ENCODE data around the gene B3GAT3.
"Not testable (repeated sequence)": the region's sequence is repeated elsewhere in the genome, so short reads cannot be mapped to it uniquely, and the experiment has no call there.

The B3GAT3 gene

DNA sequence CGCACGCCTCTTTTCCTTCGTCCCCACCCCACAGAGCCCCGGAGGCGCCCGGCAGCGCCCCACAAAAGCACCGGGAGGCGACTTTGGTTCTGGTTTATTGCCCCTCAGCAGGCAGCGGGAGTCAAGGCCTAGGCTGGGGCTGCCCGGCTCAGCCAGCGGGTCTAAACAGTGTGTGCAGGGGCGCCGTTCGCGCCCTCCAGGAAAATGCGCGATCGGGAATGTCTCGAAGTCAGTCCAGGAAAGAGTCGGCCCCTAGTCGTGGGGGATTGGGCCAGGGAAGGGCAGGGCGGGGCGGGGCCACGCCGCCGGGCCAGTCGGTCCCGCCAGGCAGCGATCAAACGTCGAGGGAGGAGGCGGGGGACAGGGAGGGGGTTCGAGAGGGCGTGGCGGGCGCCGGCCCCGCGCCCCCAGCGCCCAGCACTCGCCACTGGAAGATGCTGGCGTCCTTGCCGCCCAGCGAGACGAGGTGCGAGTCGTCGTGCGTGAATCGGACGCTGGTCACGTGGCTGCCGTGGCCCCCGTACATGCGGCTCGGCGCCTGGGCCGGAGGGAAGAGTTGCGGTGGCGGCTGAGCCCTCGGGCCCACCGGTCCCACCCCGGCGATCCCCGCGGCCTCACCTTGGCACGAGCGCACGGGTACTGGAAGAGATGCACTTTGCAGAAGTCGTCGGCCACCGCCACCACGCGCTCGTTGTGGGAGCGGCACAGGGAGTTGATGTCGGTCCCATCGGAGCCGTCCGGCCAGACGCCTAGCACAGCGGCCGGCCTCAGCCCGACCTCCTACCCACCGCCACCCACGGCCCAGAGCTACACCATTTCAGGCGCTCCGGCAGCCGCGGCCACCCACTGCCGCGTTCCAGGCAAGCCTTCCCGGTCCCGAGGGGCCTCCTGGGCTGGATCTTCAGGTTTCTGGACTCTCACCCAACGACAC lies 19.4 kb downstream of the B3GAT3 start:
- DNase-seq = peak in 1 of 2 experiments; percentile 96

DNA sequence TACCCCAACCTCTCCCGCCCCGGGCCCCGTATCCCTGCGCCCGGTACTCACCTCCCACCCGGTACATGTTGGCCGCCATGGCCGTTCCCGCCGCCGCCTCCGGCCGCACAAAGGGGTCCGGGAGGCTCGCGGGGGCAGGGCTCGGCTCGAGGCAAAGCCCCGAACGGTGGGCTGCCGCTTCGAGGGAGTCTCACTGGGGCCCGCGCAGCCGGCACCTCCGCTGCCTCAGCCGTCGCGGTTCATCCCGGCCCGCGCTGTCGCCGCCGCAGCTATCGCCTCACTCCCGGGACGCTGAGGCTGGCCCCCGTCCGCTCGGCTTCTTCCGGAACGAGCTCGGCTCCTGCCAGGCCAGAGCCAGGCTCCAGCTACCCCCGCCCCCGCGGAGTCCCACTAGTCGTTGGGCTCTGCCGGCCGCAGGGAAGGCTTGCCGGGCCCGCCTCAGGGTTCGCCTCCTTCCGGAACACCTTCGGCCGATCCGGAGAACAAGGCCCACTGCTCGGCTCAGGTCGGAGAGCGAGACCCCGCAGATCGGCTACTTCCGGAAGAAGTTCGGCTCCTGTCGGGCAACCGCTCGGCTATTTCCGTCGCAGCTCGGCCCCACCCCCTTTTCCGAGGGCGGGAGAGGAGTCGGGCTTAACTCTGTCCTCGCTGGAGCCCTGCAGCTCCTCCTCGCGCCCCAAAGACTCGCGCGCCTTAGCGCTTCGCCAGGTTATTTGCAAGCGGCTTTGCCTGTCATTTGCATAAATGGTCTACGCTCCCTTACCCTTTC lies 20.2 kb downstream of the B3GAT3 start, which contains the start of gene MTA2:
Gene MTA2 (minus strand): TSS at position 494 of the 769 bp plus-strand sequence. CDS start 415 bp downstream, at position 79.
- DNase-seq = peak; percentile 99 to 100

DNA sequence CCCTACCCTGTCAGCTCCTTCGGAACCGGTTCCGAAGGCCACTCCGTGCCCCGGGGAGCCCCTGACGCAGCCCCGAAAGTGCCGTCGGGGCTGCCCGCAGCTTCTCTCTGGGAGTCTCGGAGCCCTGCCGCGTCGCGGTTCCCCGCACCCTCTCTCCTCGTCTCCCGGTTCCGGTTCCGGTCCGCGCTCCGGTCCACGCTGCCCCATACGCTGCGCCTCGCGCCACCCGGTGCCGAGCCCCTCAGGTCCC lies 20.7 kb downstream of the B3GAT3 start:
- no peak for DNase-seq

GRCh38 chr11:62600367-62601121 lies 21.2 kb downstream of the B3GAT3 start:
- DNase-seq = peak in 1 of 2 experiments; percentile 47

- peak in 1 of 2 experiments; percentile 30 for DNase-seq
These were observed 21.9 kb downstream of the B3GAT3 start for GRCh38 chr11:62599901-62600300.

DNA sequence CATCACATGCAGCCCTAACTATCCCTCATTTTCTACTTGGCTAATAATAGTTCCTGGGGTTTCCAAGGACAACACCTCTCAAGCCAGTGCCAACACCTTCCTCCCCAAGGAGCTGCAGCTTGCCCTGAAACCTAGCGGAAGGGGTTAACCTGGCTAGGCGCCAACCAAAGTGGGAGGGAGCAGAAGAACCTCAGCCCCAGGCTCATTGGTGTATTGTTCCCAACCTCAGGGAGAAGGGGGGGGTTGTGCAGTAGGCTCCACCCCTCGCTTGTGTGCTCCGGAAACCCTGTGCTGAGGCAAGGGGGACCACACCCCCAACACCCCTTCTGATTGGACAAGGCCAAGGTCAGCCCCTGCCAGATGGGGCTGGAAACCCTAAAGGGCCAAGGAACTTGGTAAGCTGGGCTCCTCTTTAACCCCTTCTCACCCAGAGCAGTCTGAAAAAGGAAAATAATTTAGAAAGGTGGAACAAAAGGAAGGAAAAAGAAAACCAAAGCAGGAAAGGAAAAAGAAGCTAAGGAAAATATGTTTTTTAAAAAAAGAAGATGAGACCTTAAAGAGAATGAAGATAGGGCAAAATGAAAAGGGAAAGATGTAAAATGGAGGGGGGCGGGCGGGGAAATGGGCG lies 22.6 kb downstream of the B3GAT3 start:
- DNase-seq = peak; percentile 99 to 100

DNA sequence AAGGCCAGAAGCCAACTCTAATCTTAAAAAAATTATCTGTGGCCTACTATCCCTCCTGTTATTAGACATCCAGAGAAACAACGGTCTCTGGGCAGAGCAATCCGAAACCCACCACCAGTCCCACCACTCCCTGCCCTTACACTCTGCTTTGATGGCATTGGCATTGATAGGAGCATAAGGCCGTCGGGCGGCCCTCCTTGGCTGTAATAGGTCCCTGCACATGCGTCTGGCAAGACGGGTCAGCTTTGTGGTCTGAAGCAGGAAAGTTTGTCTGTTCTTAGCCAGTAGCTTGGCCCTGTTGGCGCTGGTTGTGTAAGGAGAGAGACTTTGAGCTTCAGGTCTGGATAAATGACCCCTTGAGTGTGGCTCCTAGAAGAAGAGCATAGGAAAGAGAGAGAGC lies 26.7 kb downstream of the B3GAT3 start:
- no peak for DNase-seq

DNA sequence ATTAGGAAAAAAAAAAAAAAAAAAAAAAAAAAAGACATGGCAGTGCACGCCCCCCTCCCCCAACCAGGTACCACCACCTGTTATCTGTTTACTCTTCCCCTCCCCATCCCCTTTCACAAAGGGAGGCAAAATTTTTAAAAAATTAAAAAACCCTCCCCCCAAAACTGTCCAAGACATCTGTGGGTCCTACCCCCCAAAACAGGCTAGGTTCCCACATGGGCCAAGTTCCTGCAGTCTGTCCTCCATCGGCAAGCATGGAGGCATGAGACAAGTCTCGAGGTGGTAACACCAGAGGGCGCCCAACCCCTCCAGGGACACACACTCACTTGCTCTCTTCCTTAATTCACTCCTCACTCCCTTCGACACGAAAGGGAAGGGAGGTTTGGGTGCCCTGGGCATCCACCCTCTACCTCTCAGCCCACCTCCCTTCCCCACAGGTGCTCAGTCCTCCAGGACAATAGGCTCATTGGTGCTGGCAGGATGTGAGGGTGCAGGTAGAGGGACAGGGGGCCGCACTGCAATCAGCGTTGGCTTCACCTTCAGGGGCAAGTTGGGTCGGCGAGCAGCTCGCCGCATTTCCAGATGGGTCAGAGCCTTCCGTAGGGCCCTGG lies 28.2 kb downstream of the B3GAT3 start:
- peak; percentile 79 to 94 for DNase-seq

DNA sequence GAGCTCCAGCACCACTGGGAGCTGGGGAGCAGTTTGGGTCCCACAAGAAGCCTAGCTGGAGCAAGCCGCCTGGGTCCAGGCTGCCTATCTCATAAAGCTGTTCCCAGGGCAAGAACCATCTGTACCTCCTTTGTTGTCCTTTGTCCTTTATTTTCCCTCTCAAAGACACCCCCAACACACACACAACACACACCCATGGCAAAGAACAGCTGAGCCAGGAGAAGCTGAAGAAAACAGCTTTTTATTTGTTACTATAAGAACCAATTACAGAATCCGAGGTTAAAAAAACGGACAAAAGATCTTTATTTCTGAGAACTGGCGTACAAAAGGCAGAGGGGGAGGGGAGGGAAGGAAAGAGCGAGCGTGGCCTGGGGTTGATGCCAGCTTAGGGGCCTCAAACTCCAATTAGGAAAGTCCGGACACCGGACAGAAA lies 28.8 kb downstream of the B3GAT3 start:
- no peak for DNase-seq

DNA sequence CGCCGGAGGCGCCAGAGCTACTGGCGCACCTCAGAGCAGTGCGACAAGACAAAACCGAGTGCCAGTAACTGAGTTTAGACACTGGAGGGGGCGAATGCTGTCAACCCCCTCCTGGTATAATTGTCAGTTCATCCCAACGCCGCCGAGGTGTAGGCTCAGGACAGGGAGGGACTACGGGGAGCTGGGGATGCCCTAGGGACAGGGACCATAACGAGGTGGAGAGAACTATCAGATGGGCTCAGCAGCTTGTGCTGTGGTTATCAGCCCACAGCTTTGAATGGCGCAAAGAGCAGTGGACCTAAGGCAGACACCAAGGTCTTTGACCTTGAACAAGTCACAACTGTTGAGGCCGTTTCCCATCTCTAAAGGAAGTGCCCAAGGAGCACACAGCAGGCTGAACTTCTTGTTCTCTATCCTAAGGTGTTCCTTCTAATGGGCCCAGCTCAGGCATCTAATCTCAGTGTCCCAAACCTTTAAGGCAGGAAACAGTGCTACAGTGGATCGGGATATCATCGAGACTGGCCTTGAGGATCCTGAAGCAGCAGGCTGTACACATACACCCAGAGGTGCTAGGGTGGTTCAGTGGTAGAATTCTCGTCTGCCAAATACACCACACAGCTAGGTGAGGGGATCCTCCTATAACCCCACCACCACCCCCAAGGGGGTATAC lies 29.5 kb downstream of the B3GAT3 start:
- no peak for DNase-seq

- DNase-seq = peak; percentile 99 to 100
These were observed 30.2 kb downstream of the B3GAT3 start, which contains the start of gene TUT1 for GRCh38 chr11:62591448-62592145. Gene TUT1 (minus strand): TSS chr11:62591523. CDS start chr11:62591485, 38 bp downstream.

DNA sequence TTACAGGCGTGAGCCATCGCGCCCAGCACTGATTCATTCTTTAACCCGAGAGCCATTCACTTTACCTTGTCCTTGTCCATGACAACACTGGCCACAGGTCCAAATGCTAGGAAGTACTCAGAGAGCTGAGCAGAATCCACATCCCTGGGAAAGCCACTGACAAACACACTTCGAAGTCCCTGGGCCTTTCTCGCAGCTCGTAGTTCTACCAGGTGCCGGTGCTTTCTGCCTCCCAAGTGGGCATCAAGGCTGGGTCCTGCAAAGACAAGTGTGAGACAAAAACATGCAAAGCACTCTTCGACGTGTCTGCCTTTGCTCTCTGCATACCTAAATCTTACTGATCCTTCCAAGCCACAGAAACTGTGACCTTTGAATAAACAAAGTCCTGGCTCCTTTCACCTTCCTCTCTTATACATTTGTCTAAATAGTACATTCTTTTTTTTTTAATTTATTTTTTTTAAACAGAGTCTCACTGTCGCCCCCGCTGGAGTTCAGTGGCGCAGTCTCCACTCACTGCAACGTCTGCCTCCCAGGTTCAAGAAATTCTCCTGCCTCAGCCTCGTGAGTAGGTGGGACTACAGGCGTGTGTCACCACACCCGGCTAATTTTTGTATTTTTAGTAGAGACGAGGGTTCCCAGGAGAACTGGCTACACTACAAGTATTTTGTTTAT lies 32.7 kb downstream of the B3GAT3 start:
- no peak for DNase-seq

GRCh38 chr11:62585356-62585755 lies 36.4 kb downstream of the B3GAT3 start:
- not testable (repeated sequence) for DNase-seq

DNA sequence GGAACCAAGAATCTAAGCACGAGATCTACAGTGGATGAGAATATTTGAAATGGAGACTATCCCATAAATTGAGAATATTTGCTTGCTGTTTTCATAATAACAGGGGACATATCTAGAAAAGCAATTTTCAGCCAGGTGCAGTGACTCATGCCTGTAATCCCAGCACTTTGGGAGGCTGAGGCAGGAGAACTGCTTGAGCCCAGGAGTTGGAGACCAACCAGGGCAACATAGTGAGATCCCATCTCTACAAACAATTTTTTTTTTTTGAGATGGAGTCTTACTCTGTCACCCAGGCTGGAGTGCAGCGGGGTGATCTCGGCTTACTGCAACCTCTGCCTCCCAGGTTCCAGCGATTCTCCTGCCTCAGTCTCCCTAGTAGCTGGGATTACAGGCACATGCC lies 40.1 kb downstream of the B3GAT3 start:
- DNase-seq = not testable (repeated sequence)

DNA sequence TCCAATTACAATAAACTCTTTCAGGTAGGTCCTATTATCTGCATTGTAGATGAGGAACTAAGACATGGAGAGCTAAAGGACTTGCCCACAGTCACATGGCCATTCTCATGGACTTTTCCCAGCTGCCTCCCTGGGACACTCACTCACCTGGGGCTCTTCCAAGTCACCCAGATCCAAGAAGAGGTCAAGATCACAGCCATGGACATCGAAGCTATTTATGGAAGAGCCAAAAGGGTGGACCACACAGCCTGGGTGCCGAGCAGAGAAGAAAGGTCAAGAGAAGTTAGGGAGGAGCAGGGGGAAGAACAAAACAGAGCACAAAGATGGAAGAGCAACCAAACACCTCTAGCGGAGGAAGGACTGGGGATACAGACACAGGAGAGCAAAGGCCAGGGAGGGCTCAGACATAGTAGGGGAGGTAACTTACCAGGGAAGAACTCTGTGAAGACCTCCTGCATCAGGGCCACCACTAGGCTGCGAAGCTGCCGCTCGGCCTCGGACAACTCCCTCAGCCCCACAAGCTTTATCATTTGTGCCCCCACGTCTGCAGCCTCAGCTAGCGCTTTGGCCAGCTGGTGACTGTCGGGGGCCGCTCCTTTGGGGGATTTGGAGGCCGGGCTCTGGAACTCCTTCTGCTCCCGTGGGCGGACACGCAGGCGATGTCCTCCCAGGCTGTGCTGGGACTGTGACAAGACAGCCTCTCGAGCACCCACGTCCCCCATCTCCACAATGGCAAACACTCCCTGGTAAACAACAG lies 40.6 kb downstream of the B3GAT3 start:
- DNase-seq = no peak

DNA sequence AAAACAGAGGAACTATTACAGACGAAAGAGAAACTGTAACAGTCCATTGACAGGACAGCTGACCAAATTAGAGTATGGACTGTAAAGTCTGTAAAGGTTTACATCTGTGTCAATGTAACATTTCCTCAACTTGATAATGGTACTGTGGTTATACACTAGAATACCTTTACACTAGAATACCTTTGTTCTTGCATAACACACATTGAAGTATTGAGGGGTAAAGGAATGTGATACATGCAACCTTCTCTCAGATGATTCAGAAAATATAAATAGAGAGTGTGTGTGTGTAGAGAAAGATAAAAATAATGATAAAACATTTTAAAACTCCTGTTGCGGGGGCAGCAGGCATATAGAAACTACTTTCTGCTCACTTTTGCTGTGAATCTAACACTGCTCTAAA lies 42.5 kb downstream of the B3GAT3 start:
- no peak for DNase-seq

DNA sequence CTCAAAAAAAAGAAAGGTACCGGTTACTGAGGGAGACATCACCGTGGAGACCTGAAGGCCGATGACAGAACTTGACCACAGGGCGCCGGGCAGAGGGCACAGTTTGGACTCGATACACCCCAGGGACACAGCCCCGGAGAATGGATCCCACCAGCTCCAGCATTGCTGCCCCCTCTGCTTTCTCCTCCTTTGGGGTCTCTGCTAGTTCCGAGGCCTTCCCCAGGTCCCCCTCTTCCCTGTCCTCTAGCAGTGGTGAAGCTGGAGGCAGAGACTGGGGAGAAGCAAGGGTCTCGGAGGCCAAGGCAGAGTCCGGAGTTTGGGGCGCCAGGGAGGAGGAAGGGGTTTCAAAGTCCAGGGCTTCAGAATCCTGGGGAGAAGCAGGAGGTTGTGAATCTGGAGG lies 43.2 kb downstream of the B3GAT3 start:
- no peak for DNase-seq

DNA sequence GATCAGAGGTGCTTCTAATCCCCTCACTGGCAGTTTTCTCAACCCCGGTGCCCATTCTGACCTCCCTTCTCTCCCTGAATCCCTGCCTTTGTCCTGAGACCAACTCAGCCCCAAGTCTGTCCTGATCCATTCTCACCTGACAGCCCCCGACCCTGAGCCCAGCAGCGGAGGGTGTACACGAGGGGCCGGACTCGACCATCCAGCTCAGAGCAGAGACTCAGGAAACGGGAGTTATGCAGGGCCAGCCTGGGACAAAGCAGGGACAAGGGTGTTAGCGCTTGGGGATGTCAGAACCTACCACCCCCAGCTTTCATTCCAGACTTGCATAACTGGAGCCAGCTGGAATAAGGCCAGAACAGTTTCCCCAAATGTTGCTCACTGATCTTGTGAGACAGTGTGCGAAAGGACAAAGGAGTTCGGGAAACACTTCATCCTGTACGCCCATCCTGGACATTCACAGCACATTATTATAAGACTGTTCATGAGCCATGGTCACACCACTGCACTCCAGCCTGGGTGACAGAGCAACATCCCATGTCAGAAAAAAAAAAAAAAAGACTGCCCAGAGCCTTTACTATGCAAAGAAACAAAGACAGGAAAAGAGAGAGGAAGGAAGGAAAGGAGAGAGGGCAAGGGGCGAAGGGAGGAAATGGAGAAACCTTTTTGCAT lies 44.6 kb downstream of the B3GAT3 start:
- no peak for DNase-seq

DNA sequence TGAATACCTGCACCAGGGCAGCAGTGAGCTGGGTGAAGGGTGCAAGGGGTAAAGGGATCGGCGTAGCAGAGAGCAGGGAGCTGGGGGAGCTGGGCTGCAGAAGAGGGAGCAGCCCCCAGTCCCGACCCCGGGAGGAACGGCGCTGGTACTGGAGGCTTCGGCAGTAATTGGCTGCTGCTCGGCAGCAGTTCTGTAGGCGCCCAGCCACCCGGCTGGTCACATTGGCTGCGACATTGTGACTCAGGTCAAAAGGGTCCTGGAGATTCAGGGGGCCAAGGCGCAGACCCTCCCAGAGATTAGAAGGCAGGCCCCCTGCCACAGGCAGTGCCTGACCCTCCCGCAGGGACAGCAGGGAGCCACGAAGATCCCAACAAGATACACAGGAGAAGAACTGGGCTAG lies 45.9 kb downstream of the B3GAT3 start:
- DNase-seq = no peak
